Osteocyte (in vitro differentiated cells): ENCODE results near the gene ROPN1. TPM values are rescaled to one million over a fixed set of nuclear protein-coding genes. Genes with fewer than 3 reads are reported as not detected.
A peak's percentile ranks its signal among the peaks of the same experiment; 100 is the strongest.

Experiments used
- DNase-seq: peaks from one replicate; pipeline ENCODE4 v3.0.0; 2021; ENCODE audit warnings: mixed read lengths; ENCODE audit not compliant: unreplicated experiment; ENCODE audit errors: extremely low spot score
- H3K27ac Mint-ChIP-seq: one replicate; pipeline ENCODE4 v1.8.0; 2021; ENCODE audit warnings: mild to moderate bottlenecking, mixed read lengths; ENCODE audit not compliant: unreplicated experiment
- H3K27me3 Mint-ChIP-seq: one replicate; pipeline ENCODE4 v1.8.0; 2021; ENCODE audit warnings: mixed read lengths; ENCODE audit not compliant: unreplicated experiment
- H3K36me3 Mint-ChIP-seq: one replicate; pipeline ENCODE4 v1.8.0; 2021; ENCODE audit warnings: mixed read lengths; ENCODE audit not compliant: unreplicated experiment
- H3K4me1 Mint-ChIP-seq: one replicate; pipeline ENCODE4 v1.8.0; 2021; ENCODE audit warnings: mixed read lengths; ENCODE audit not compliant: unreplicated experiment
- H3K4me3 Mint-ChIP-seq: one replicate; pipeline ENCODE4 v1.8.0; 2021; ENCODE audit warnings: mild to moderate bottlenecking, moderate library complexity, mixed read lengths; ENCODE audit not compliant: unreplicated experiment
- H3K9me3 Mint-ChIP-seq: one replicate; pipeline ENCODE4 v1.8.0; 2021; ENCODE audit warnings: mixed read lengths; ENCODE audit not compliant: unreplicated experiment
- total RNA-seq: library from RNA; stranded (reverse); gene quantifications from 2 replicates; pipeline ENCODE4 v1.2.1, GENCODE V29; 2021
- TF ChIP-seq, protein P1 (sequence below): fragments of 200-600 bp; sonication (generic); IDR thresholded peaks from 2 replicates; pipeline ENCODE4 v1.5.0; 2021; ENCODE audit warnings: antibody characterized with exemption, mild to moderate bottlenecking, moderate library complexity

The ROPN1 gene
- total RNA-seq, 1 donor from 2014 or later, result not detected

- DNase-seq, result no peak
- no peak overlapping the region for H3K4me3 Mint-ChIP-seq
- H3K27ac Mint-ChIP-seq, result no peak overlapping the region
- H3K27me3 Mint-ChIP-seq, result no peaks in the 10 kb centered on the region
- no peaks in the 10 kb centered on the region for H3K9me3 Mint-ChIP-seq
- no peaks in the 10 kb centered on the region for H3K4me1 Mint-ChIP-seq
- peaks cover 33% of the 10 kb centered on the region for H3K36me3 Mint-ChIP-seq
- TF ChIP-seq, protein P1, sequence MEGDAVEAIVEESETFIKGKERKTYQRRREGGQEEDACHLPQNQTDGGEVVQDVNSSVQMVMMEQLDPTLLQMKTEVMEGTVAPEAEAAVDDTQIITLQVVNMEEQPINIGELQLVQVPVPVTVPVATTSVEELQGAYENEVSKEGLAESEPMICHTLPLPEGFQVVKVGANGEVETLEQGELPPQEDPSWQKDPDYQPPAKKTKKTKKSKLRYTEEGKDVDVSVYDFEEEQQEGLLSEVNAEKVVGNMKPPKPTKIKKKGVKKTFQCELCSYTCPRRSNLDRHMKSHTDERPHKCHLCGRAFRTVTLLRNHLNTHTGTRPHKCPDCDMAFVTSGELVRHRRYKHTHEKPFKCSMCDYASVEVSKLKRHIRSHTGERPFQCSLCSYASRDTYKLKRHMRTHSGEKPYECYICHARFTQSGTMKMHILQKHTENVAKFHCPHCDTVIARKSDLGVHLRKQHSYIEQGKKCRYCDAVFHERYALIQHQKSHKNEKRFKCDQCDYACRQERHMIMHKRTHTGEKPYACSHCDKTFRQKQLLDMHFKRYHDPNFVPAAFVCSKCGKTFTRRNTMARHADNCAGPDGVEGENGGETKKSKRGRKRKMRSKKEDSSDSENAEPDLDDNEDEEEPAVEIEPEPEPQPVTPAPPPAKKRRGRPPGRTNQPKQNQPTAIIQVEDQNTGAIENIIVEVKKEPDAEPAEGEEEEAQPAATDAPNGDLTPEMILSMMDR, result peak; percentile 45
These were observed 50.8 kb downstream of the ROPN1 start for GRCh38 chr3:123941121-123941520.

GRCh38 chr3:123939706-123940105, 52.2 kb downstream of the ROPN1 start:
- Mint-ChIP-seq H3K4me3 (no peak overlapping the region), H3K36me3 (peaks cover 29% of the 10 kb centered on the region), H3K27ac (no peak overlapping the region), H3K4me1 (no peaks in the 10 kb centered on the region), H3K27me3 (no peaks in the 10 kb centered on the region), H3K9me3 (no peaks in the 10 kb centered on the region)
- TF ChIP-seq, protein P1, result no peak
- DNase-seq, result no peak

DNA sequence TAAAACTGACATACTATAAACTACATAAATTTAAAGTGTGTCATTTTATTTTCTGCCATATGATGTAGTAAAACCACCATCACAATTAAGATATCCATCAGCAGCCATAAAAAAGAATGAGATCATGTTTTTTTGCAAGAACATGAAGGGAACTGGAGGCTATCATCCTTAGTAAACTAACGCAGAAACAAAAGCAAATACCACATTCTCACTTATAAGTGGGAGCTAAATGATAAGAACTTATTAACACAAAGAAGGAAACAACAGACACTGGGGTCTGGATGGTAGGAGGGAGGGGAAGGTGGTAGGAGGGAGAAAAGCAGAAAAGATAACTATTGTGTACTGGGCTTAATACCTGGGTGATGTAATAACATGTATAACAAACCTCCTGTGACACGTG, 55.5 kb downstream of the ROPN1 start:
- no peaks in the 10 kb centered on the region for H3K27me3 Mint-ChIP-seq
- H3K4me3 Mint-ChIP-seq, result no peak overlapping the region

GRCh38 chr3:123935830-123936229, 56.1 kb downstream of the ROPN1 start:
- Mint-ChIP-seq H3K9me3 (no peaks in the 10 kb centered on the region), H3K4me1 (no peaks in the 10 kb centered on the region), H3K27me3 (no peaks in the 10 kb centered on the region), H3K27ac (no peak overlapping the region), H3K4me3 (no peak overlapping the region), H3K36me3 (peaks cover 29% of the 10 kb centered on the region)
- no peak for DNase-seq
- TF ChIP-seq, protein P1, result no peak

More for the DNA sequence above, 55.5 kb downstream of the ROPN1 start:
- H3K27ac Mint-ChIP-seq, result no peak overlapping the region
- H3K36me3 Mint-ChIP-seq, result peaks cover 27% of the 10 kb centered on the region
- DNase-seq, result no peak
- no peaks in the 10 kb centered on the region for H3K4me1 Mint-ChIP-seq
- TF ChIP-seq, protein P1, result no peak
- no peaks in the 10 kb centered on the region for H3K9me3 Mint-ChIP-seq

- H3K27me3 Mint-ChIP-seq, result no peaks in the 10 kb centered on the region
- TF ChIP-seq, protein P1, result no peak
- H3K27ac Mint-ChIP-seq, result no peak overlapping the region
- H3K9me3 Mint-ChIP-seq, result no peaks in the 10 kb centered on the region
- no peak for DNase-seq
- H3K36me3 Mint-ChIP-seq, result peaks cover 34% of the 10 kb centered on the region
- no peak overlapping the region for H3K4me3 Mint-ChIP-seq
- no peaks in the 10 kb centered on the region for H3K4me1 Mint-ChIP-seq
These were observed 57.7 kb downstream of the ROPN1 start for GRCh38 chr3:123934250-123934649.
